ENCODE results near the gene OR2F2.

GRCh38 chr7:143945423-143945822, 10.4 kb downstream of the OR2F2 start:
- no peak for TF ChIP-seq CTCF (IDR thresholded peaks at IDR 0.05)
- TF ChIP-seq POLR2A (IDR thresholded peaks at IDR 0.05; ENCODE audit: low read depth) = no peak
- no peak for TF ChIP-seq POLR2AphosphoS5 (IDR thresholded peaks at IDR 0.05)
- no peak for TF ChIP-seq EP300 (IDR thresholded peaks at IDR 0.05)

Data from esophagus muscularis mucosa (tissue), 4 donors.